ENCODE results near the gene IGFBP6. TPM values are rescaled to one million over a fixed set of nuclear protein-coding genes. Genes with fewer than 3 reads are reported as not detected.

Gene IGFBP6
- total RNA-seq, 1 experiment from 2014 or later: 4.2 TPM

DNA sequence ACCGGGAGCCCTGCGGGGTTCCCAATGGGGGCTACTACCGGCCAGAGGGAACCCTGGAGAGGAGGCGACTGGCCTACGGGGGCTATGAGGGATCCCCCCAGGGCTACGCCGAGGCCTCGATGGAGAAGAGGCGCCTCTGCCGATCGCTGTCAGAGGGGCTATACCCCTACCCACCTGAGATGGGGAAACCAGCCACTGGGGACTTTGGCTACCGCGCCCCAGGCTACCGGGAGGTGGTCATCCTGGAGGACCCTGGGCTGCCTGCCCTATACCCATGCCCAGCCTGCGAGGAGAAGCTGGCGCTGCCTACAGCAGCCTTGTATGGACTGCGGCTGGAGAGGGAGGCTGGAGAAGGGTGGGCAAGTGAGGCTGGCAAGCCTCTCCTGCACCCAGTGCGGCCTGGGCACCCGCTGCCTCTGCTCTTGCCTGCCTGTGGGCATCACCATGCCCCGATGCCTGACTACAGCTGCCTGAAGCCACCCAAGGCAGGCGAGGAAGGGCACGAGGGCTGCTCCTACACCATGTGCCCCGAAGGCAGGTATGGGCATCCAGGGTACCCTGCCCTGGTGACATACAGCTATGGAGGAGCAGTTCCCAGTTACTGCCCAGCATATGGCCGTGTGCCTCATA lies 37.9 kb upstream of the IGFBP6 start:
- Histone ChIP-seq H4K8ac (replicated peaks; ENCODE audit: insufficient read length, low read depth, low read length) (no peak overlapping the region), H3K14ac (ENCODE audit: insufficient read depth, low read length) (no peak overlapping the region; the same call in 1 of the 2 replicates), H2AFZ (ENCODE audit: low read length) (no peak overlapping the region), H3K4me2 (ENCODE audit: insufficient read depth, insufficient read length, low read length) (no peak overlapping the region), H3K4ac (ENCODE audit: low read depth, low read length) (no peak overlapping the region), H3K27me3 (ENCODE audit: insufficient read depth, low read length) (peaks cover 2% of the 10 kb centered on the region; the same call in 1 of the 2 replicates), H2BK20ac (ENCODE audit: low read depth, low read length, poor library complexity, severe bottlenecking) (no peak overlapping the region), H4K20me1 (ENCODE audit: control insufficient read depth, insufficient read depth, insufficient read length) (no peaks in the 10 kb centered on the region), H3T11ph (ENCODE audit: low read length) (no peak overlapping the region), H4K91ac (ENCODE audit: insufficient read length, low read depth, low read length) (no peak overlapping the region), H2BK120ac (ENCODE audit: low read depth, low read length, poor library complexity, severe bottlenecking) (no peak overlapping the region), H3K23ac (ENCODE audit: insufficient read length, low read depth, low read length) (no peak overlapping the region), H2AK5ac (ENCODE audit: insufficient read length, low read length) (no peak overlapping the region), H2BK12ac (ENCODE audit: insufficient read length, low read depth, low read length) (no peak overlapping the region), H2BK15ac (ENCODE audit: low read depth, low read length) (no peak overlapping the region), H3K79me1 (ENCODE audit: insufficient read depth, low read depth, low read length, poor library complexity, severe bottlenecking) (no peaks in the 10 kb centered on the region), H4K5ac (ENCODE audit: insufficient read length, low read depth, low read length) (no peak overlapping the region), H3K9me3 (ENCODE audit: control insufficient read depth, low read depth, low read length) (no peaks in the 10 kb centered on the region), H3K9ac (ENCODE audit: extremely low read depth, insufficient read length, low read length) (no peak overlapping the region), H3K79me2 (ENCODE audit: insufficient read depth, low read length) (no peaks in the 10 kb centered on the region), H3K56ac (ENCODE audit: insufficient read length, low read depth, low read length) (no peak overlapping the region), H3K23me2 (ENCODE audit: insufficient read length, low read depth, low read length, poor library complexity, severe bottlenecking) (no peaks in the 10 kb centered on the region), H3K18ac (ENCODE audit: insufficient read length, low read depth, low read length) (no peak overlapping the region), H2BK5ac (ENCODE audit: insufficient read length, low read length) (no peak overlapping the region), H3K27ac (ENCODE audit: insufficient read length, low read depth, low read length) (no peak overlapping the region), H3K4me1 (ENCODE audit: insufficient read depth, low read length) (no peaks in the 10 kb centered on the region)
- H3K36me3 Mint-ChIP-seq (ENCODE audit: insufficient read depth in 1 of 3, low read depth in 3 of 3): peaks cover 0 to 4% (median 0%) of the 10 kb centered on the region in 3 experiments; a peak in 2 of 7 replicates
- TF ChIP-seq, protein P1, sequence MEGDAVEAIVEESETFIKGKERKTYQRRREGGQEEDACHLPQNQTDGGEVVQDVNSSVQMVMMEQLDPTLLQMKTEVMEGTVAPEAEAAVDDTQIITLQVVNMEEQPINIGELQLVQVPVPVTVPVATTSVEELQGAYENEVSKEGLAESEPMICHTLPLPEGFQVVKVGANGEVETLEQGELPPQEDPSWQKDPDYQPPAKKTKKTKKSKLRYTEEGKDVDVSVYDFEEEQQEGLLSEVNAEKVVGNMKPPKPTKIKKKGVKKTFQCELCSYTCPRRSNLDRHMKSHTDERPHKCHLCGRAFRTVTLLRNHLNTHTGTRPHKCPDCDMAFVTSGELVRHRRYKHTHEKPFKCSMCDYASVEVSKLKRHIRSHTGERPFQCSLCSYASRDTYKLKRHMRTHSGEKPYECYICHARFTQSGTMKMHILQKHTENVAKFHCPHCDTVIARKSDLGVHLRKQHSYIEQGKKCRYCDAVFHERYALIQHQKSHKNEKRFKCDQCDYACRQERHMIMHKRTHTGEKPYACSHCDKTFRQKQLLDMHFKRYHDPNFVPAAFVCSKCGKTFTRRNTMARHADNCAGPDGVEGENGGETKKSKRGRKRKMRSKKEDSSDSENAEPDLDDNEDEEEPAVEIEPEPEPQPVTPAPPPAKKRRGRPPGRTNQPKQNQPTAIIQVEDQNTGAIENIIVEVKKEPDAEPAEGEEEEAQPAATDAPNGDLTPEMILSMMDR (conservative IDR thresholded peaks at IDR 0.05): no peak
- no peak overlapping the region for H3K4me3 Mint-ChIP-seq
- no peaks in the 10 kb centered on the region for H3K9me3 Mint-ChIP-seq
- H3K4me1 Mint-ChIP-seq: peaks cover 6 to 10% of the 10 kb centered on the region in 2 experiments
- DNase-seq: no peak
- WGBS (ENCODE audit: extremely low coverage, insufficient read length, low lambda C conversion rate): no CpG with 5 or more reads among the region's 24 CpGs
- H3K27ac Mint-ChIP-seq: no peak overlapping the region
- peaks cover 52% of the 10 kb centered on the region for H3K27me3 Mint-ChIP-seq (ENCODE audit: low read depth)
